Measurements from ENCODE around the gene DDA1. TPM values are rescaled to one million over a fixed set of nuclear protein-coding genes. Genes with fewer than 3 reads are reported as not detected.

The DDA1 gene
- total and polyA plus RNA-seq, 10 of the 15 experiments (the other 5 are each of a cell fraction or from before 2014, with no cell fraction given), result 0.76 to 71.0 (median 39.4) TPM

DNA sequence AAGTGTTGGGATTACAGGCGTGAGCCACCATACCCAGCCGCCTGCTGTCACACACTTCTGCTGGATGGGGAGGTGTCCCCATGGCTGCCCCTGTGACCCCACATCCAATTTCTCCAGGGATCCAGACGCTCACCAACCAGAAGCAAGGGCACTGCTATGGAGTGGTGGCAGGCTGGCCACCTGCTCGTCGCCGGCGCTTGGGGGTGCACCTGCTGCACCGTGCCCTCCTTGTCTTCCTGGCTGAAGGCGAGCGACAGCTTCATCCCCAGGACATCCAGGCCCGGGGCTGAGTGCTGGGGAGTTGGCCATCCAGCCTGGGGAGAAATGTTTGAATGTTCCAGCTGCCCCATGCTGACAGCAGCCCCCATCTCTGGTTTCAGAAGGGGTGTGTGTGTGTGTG, 23.1 kb upstream of the DDA1 start:
- Histone ChIP-seq H3K4me3 (no peak overlapping the region), H2AFZ (ENCODE audit: control insufficient read depth, low read depth, low read length) (no peak overlapping the region), H3K27me3 (replicated peaks in 1 of 2; ENCODE audit: control insufficient read depth in 2 of 2, insufficient read depth in 2 of 2, low read length in 1 of 2) (no peaks in the 10 kb centered on the region), H3K27ac (ENCODE audit: control insufficient read depth, insufficient read depth) (no peak overlapping the region), H3K4me1 (ENCODE audit: control insufficient read depth, insufficient read depth, low read length) (peaks cover 7% of the 10 kb centered on the region), H4K20me1 (ENCODE audit: control insufficient read depth, insufficient read depth) (no peaks in the 10 kb centered on the region), H3K9me3 (replicated peaks; ENCODE audit: control insufficient read depth, insufficient read depth, low read length) (no peaks in the 10 kb centered on the region), H3K79me2 (ENCODE audit: control insufficient read depth, insufficient read depth, low read length) (no peaks in the 10 kb centered on the region; the same call in 1 of the 2 replicates), H3K9ac (ENCODE audit: control insufficient read depth, insufficient read depth, low read length) (no peak overlapping the region), H3K4me2 (ENCODE audit: control insufficient read depth, insufficient read depth) (no peak overlapping the region), H3K36me3 (ENCODE audit: control insufficient read depth in 2 of 2, insufficient read depth in 2 of 2, low read length in 1 of 2) (peaks cover 0 to 7% of the 10 kb centered on the region in 2 experiments; a peak in 2 of 4 replicates)
- ATAC-seq, result no peak
- intact Hi-C loops (cut with micrococcal nuclease; ENCODE audit: unreplicated experiment), result no loop called here
- BruUV-seq (replicated peaks), result no TSS peak
- SMC1A ChIA-PET (ENCODE audit: uncharacterized antibody, unreplicated experiment), result no interaction called here
- 99% methylated on average over 11 of the region's 11 CpGs for WGBS (ENCODE audit: insufficient coverage, insufficient replicate concordance, low lambda C conversion rate, missing lambda C conversion rate)
- no peak for FAIRE-seq
- POLR2A ChIA-PET, result no interaction called here
- no peak for DNase-seq (ENCODE audit: low read depth, low spot score)
- in situ Hi-C loops (cut with MboI), result loop anchor here (5.0 kb wide), 1 partner anchor 214 kb away; no protein-coding TSS in a partner anchor
- CTCF ChIA-PET, result interaction anchor here (1.0 to 1.4 kb wide), 2 partner anchors 19 to 103 kb away, joined by 3 read pairs; partner anchors contain the start of gene MRPL34
- RAD21 ChIA-PET (ENCODE audit: unreplicated experiment), result no interaction called here
- no peak for TF ChIP-seq ZNF24 (IDR thresholded peaks at IDR 0.05)
- no peak for TF ChIP-seq CBFB (IDR thresholded peaks at IDR 0.05; ENCODE audit: low read depth)
- no peak for TF ChIP-seq RCOR1 (conservative IDR thresholded peaks at IDR 0.05; ENCODE audit: low read depth, low read length)
- no peak for TF ChIP-seq BRCA1 (IDR thresholded peaks at IDR 0.05; ENCODE audit: low read depth, low read length)
- TF ChIP-seq, protein P1, sequence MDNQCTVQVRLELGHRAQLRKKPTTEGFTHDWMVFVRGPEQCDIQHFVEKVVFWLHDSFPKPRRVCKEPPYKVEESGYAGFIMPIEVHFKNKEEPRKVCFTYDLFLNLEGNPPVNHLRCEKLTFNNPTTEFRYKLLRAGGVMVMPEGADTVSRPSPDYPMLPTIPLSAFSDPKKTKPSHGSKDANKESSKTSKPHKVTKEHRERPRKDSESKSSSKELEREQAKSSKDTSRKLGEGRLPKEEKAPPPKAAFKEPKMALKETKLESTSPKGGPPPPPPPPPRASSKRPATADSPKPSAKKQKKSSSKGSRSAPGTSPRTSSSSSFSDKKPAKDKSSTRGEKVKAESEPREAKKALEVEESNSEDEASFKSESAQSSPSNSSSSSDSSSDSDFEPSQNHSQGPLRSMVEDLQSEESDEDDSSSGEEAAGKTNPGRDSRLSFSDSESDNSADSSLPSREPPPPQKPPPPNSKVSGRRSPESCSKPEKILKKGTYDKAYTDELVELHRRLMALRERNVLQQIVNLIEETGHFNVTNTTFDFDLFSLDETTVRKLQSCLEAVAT (IDR thresholded peaks at IDR 0.05), result no peak
- TF ChIP-seq, protein P2, sequence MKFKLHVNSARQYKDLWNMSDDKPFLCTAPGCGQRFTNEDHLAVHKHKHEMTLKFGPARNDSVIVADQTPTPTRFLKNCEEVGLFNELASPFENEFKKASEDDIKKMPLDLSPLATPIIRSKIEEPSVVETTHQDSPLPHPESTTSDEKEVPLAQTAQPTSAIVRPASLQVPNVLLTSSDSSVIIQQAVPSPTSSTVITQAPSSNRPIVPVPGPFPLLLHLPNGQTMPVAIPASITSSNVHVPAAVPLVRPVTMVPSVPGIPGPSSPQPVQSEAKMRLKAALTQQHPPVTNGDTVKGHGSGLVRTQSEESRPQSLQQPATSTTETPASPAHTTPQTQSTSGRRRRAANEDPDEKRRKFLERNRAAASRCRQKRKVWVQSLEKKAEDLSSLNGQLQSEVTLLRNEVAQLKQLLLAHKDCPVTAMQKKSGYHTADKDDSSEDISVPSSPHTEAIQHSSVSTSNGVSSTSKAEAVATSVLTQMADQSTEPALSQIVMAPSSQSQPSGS (IDR thresholded peaks at IDR 0.05; ENCODE audit: low read length), result no peak
- no peak for TF ChIP-seq JUND (IDR thresholded peaks at IDR 0.05; ENCODE audit: low read depth, low read length)
- no peak for TF ChIP-seq KAT2A (conservative IDR thresholded peaks at IDR 0.05; ENCODE audit: control insufficient read depth, low read depth, low read length)

Data from GM12878 (cell line).